HG03064 (cell line): ENCODE data around the gene NT5C1B.

Source experiments
- ATAC-seq: cut with Tn5 transposase; IDR thresholded peaks from one replicate; pipeline ENCODE4 v1.9.1; 2021; ENCODE audit warnings: low read depth; ENCODE audit not compliant: unreplicated experiment

Gene NT5C1B

DNA sequence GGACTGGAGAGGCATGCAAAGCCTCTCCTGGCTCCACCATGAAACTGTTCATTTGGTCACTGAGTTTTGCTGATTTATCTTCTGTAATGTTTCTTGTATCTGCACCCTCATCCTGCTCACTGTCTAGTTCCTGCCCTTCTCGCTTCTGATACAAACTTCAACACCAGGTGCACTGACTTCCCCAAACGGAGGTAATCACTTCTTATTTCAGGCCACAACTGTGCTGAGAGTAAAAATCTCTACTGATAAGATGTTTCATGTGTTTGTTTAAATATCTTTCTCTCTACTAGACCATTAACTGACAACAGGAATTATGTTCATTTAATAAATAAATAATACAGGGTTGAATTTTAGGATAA is 10.9 kb upstream of the NT5C1B start:
- ATAC-seq, result no peak

DNA sequence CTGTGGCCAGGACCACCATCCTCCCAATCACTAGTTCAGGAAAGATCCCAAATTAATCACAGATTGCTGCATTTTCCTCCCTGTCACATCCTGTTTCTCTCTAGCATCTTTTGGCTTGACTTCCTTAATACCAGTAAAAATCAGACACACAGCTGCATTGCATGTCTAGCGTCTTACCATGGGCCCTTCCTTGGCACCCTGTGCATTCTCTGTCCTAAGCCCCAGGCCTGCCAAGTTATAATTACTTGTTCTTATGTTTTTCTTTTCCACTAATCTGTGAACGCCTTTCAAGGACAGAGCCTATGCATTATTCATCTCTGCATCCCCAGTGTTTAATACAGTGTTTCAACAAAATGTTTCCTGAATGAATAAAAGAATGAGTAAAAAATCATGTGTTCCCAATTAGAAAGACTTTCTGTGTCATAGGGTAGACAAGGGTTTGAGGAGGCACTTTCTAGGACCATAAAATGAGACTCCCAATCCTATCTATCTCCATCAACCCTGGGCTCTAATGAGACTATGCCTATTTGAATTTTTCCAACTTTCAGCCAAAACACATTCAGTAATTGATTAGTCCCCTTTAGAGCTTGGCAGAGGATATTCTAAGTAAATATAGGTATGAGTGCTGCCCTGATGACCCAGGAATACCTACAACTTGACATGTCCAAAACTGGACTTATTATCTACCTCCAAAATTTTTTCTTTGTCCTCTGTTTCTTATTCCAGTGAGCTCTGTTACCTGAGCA is 10.3 kb upstream of the NT5C1B start:
- no peak for ATAC-seq

DNA sequence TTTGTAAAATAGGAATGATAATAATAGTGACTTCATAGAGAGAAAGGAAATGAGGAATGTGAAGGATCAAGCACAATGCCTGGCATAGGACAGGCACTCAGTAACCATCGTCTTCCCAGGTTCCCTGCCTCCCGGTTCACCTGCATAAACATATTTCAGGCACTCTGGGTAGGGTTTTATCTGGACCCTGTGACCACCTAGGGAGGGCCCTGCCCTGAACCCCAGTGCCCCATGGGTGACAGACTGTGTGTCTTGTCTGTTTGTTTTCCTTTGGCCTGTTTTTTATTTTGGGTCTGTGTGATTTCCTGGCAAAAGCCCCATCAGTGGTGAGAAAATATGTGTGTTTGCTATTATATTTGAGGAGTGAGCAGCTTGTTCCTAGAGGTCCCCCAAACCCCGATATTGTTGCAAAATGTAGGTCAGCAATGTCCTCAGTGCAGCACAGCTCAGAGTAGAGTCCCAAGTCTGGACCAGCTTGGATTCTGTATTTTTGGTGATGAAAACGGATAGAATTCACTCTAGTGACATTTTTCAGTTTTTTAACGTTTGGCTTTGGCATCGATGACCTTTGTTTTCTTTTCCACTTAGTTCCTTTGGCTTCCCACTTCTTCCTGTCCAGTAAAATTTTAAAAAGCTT is 9.6 kb upstream of the NT5C1B start:
- ATAC-seq, result no peak

DNA sequence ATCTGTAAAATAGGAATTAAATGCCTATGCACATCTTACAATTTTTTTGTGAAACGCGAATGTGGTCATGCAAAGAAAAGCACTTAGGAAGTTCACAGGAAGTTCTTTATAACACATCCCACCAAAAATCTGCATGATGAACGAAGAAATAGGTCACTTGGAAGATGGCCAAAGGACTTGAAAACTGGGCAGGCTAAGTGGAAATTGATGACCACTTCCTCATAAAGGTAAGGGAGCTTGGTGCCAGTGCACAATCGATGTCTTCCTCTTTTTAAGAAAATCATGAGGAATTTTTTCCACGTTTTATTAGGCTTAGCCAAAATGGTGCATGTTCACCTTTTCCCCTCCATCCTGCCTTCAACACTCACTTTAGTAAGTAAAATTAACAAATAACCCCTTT is 8.2 kb upstream of the NT5C1B start:
- ATAC-seq, result no peak

DNA sequence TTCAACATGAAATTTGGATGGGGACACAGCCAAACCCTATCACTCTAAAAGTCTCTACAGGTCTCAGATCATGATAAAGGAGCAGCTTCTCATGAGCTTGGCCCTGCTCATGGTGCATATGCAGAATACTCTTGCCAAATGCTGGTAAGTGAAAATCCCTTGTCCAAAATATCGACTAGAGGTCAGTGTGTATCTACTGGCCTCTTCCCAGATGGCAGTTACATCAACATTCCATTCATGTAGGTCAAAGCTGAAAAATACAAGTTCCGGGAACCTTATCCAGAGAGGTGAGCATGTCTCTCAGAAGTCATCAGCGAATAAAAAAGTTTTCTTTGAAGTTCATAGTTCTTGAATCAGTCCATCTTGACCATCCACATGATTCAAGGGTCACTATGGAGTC is 7.6 kb upstream of the NT5C1B start:
- no peak for ATAC-seq

DNA sequence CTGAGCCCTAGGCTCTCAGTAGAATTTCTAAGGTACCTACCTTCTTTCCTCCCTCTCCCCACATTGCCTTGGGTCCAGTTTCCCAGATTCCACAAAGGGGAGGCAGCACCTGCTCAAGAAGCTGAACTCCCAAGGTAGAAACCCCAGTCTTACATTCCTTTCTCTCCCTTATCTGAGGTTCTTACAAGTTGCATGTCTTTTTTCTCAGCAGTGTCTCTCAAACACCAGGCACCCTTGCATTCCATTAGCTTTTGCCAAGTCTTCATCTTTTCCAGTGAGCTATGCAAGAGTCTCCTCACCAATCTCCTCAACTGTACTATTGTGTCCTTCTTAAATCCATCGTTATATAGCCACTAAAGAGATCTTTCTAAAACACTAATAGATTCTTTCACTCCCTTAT is 4.1 kb upstream of the NT5C1B start:
- no peak for ATAC-seq

DNA sequence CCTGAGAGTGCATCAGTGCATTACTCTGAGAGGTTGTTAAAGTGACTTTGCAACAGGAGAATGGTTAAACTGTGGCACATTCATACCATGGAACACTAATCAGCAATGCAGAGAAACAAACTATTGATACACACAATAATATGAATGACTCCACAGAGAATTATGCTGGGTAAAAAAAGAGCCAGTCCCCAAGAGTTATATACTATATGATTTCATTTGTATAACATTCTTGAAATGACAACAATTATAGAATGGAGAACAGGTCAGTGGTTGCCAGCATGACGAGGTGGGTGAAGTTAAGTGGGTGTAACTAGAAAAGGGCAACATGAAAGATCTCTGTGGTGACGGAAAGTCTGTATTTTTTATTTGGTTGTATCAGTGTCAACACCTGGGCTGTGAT is 3.0 kb upstream of the NT5C1B start:
- no peak for ATAC-seq

DNA sequence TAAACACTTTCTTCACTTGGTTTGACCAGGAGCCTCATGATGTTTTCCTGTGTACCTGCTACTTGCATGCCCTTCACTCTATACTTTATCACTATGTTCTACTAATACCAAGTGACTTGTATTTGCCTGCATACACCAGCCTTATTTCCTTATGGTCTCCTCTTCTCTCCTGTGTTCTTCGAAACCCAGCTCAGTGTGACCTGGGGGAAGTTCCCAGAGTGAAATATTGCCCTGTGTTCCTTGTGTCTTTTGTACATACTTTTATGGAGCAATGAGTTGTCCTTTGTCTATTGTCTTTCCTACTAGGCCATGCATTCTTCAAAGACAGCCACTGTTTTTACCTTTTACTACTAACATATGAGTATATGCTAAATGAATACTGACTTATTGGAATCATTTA is 567 bp downstream of the NT5C1B start:
- ATAC-seq, result no peak

DNA sequence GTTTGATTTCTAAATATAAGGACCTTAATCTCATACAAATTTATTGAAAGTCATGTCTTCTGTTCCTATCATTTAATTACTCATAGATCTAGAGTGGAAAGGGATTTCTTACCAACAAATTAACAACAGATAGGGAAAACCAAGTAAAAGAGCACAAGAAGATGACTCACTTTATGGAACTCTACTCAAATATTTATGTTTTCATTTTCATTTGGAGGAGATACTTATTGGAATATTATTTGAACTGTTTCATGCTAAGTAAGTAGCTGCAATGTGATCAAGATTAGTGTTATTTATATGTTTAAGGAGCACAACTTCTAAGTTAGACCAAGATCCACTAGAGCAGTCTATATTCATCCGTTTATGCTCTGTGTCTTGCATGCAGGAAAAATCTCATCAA is 1.3 kb downstream of the NT5C1B start:
- ATAC-seq, result no peak

DNA sequence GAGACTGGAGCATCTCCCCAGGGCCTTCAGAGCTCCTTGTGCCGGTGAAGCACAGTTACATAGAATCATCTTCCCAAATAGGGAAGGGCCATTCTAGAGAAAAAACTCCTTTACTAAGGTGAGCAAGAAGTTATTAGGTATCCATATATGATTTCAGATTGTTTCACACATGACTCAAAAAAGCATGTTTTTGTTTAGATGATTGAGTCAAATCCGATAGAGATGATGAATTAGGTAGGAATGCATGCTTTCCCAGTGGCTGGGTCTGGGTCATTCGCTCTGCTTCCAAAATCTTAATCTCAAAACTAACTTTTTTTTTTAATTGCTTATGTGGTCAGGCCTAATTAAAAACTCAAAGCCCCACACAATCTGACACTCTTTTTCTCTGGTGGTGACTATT is 3.8 kb downstream of the NT5C1B start:
- ATAC-seq, result no peak

DNA sequence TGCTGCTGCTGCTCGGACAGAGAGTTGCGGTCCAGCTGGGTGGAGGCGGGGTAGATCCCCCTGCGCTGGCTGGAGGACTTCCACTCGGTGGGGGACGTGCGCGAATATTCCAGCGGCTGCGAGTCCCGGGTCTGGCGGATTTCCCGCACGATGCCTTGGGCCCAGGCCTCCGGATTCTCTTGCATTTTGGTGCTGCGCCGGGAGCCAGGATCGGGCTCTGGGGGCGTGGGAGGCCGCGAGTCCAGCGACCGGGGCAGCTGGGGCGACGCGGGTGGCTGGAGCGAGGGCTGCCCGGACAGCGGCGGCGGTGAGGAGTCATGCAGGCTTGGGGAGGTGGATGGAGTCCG is 4.8 kb downstream of the NT5C1B start:
- no peak for ATAC-seq

DNA sequence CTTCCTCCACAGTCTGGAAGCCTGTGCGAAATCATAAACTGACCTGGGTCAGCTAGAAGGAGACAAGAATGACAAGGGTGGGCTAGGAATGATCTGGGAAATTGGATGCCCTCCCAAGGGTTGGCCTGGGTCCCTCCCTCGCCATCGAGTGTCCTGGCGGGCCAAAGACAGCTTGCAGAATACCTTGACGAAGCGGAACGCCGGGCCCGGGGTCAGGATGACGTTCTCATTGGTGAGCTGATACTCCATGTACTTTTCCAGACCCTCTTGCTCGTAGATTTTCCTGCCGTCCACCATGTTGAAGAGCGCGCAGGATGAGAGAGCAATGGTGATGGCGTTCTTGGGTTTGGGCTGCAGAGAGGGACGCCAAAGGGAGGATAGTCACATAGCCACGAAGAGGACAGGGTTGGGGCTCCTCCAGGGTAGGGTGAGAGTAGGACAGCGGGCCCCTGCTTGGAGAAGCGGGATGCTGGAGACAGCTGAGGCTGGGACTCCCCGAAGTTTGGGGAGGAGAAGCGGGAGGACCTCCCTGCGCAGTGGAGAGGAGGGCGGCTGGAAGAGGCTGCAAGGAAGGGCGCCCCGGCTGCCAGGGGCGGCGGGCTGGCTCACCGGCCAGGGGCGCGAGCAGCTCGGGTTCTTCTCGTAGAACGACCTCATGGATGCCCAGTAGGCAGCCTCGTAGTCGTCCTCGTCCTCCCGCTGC is 5.3 kb downstream of the NT5C1B start:
- no peak for ATAC-seq

DNA sequence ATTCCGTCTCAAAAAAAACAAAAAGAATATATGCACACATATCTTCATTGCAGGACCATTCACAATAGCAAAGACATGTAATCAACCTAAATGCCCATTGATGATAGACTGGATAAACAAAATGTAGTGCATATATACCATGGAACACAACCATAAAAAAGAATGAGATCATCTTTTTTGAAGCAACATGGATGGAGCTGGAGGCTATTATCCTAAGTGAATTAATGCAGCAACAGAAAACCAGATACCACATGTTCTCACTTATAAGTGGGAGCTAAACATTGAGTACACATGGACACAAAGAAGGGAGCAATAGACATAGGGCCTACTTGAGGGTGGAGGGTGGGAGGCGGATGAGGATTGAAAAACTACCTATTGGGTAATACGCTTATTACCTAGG is 8.8 kb downstream of the NT5C1B start:
- no peak for ATAC-seq

DNA sequence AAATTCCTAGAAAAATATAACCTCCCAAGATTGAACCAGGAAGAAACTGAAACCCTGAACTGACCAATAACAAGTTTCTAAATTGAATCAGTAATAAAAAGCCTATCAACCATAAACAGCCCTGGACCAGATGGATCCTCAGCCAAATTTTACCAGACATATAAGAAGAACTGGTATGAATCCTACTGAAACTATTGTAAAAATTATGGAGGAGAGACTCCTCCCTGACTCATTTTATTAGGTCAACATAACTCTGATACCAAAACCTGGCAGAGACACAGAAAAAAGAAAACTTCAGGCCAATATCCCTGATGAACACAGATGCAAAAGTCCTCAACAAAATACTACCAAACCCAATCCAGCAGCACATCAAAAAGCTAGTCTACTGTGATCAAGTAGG is 11.3 kb downstream of the NT5C1B start:
- ATAC-seq, result no peak

DNA sequence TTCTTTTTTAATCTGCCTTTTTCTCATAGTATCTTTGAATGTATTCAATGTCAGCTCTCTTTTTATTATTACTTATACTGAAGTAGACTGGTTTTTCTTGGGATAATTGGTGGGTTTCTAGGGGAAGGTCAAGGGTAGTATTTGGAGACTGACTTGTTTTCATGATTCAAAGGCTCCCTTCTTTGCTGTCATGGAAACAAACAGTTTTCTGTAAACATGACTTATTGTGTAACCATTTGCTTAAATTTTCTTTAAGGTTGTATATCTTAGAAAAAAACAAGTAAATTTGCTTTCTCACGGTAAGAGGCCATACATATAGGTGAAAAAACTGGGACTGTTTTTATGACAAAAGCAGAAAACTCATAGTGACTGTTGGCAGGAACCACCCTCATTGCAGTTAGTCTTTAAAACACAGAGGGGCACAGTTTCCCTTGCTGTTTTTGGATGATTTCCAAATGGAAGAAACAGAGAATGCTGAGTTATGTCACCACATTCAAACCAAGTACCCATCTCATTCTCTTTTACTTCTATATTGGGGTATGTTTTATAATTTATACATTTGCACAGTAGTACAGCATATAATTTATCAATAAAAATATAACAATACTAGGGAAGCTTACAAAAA is 23.1 kb downstream of the NT5C1B start:
- no peak for ATAC-seq

DNA sequence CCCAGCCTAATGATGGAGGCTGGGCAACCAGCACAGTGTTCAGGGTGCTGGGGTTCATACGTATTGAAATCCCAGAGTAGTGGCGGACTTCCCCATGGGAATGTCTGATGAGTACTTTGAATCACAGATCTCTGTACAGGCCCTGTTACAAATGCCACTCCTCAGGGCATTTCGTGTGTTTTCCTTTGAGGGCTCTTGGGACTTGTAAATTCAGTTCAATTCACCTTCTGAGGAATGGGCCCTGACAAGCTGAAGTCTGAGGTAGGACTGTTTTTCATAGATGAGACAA is 28.6 kb downstream of the NT5C1B start:
- ATAC-seq, result no peak

DNA sequence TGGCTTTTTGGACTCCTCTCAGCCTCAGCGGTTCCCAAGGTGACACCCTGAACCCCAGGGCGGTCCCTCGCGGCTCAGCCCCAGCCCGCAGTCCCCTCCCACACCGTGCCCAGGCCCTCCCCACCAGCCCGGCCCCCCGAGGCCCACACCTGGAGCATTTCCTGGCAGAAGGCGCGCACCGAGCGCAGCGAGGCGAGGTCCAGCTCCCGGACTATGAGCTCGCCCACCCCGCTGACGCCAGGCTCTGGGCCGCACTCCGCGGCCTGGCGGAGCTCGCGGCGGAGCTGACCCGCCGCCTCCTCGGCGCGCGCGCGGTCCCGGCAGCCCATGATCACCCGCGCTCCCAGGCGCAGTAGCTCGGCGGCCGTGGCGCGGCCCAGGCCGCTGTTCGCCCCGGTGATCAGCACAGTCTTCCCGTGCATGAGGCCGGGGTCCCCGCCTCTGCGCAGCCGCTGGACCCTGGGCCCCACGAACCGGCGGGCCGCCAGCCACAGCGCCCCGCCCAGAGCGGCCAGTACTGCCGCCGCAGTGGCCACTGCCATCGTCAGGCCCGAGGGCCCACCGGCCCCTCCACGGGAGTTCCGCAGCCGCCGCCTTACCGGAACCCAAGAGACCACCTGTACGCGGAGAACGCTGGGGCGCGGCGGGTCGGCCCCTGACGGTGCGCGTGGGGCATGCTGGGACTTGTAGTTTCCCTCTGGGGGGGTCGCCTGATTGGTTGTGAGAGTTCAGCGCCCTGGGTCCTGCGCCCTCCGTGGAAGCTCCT is 29.2 kb downstream of the NT5C1B start, which contains the start of gene RDH14:
TSS of gene RDH14 (minus strand) at position 623 of the 766 bp plus-strand sequence. CDS start at position 542, 81 bp downstream.
- peak; percentile 96 for ATAC-seq

DNA sequence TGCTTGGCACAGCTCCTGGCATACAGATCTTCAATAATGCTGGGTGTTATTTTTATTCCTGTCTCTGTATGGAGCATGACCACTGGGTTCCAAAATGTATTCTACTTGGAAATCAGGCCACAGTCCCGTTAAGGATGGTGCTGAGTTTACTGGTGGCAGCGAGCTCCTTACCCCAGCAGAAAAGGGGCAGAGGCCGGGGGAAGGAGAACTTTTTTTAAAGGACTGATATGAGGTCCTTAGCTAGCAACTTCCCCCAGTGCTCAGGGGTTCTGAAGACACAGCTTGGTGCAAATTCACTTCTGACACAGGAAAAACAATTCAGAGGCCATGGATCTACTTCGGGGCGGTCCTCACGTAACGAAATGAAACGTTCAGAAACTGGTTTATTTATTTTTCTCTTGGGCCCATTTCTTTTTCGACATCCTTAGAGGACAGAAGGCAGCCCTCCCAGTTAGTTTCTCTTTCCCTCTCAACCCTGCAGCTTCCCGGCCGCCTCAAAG is 29.8 kb downstream of the NT5C1B start:
- peak; percentile 0 for ATAC-seq

DNA sequence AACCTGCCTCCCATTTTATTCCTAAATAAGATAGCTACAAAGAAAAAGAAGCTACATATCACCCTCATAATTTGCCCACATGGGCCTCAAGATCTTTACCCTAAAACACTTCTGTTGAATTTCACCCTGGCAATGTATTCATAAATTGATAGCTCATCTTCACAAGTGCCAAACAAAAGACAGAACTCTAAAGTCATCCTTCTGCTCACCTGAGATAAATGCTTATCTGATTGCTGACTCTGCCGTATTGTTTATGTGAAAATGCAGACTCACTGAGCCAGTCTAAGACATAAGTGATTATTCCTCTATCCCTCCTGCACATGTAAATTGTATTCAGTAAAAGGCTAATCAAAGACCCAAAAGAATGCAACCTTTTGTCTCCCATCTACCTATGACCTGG is 30.9 kb downstream of the NT5C1B start:
- ATAC-seq, result no peak

DNA sequence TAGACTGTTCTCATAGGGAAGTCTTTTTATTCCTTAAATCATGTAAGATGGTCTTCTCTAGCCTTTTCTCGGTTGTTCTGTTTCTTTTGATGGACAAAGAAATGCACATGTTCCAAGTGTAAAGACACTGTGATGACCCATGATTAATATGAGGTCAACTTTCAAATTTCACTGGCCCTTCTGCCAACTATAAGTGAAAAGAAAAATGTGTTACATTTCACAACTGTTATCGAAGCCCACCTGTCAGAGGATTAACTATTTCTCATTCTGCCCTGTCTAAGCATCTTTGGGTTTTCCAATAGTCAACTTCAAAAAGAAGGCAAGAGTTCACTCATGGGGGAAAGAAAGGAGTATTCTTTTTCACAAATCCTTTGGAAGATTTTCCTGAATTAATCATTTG is 32.2 kb downstream of the NT5C1B start:
- ATAC-seq, result no peak
